K562 (cell line): ENCODE measurements around the gene TAF12. TPM values are rescaled to one million over a fixed set of nuclear protein-coding genes. Genes with fewer than 3 reads are reported as not detected.

ENCODE experiments used
- DDX20 ChIP-seq: fragments of 450-650 bp; IDR thresholded peaks from 2 replicates; pipeline ENCODE4 v1.6.1; 2016; ENCODE audit warnings: missing genetic modification characterization, low read depth, mild to moderate bottlenecking, missing compliant biosample characterization, moderate library complexity
- MGA ChIP-seq: fragments of 450-650 bp; IDR thresholded peaks from 2 replicates; pipeline ENCODE4 v1.6.1; 2016; ENCODE audit warnings: mild to moderate bottlenecking, moderate library complexity
- NFATC3 ChIP-seq: fragments of 450-650 bp; IDR thresholded peaks from 2 replicates; pipeline ENCODE4 v1.6.1; 2017; ENCODE audit warnings: mild to moderate bottlenecking
- RERE ChIP-seq: sonication (generic); formaldehyde crosslinking; IDR thresholded peaks from 2 replicates; pipeline ENCODE4 v1.8.0; 2023; ENCODE audit warnings: missing genetic modification reagents, mild to moderate bottlenecking, borderline replicate concordance
- U2AF1 ChIP-seq: fragments of 200-400 bp; formaldehyde crosslinking; optimal IDR thresholded peaks from 2 replicates; pipeline ENCODE3; 2017; ENCODE audit warnings: mild to moderate bottlenecking, low read depth, low read length, moderate library complexity
- ZBTB1 ChIP-seq: sonication (generic); formaldehyde crosslinking; IDR thresholded peaks from 2 replicates; pipeline ENCODE4 v1.8.1; 2023; ENCODE audit warnings: missing genetic modification reagents, low read depth, mild to moderate bottlenecking, borderline replicate concordance
- ZNF174 ChIP-seq: fragments of 250-450 bp; sonication (Bioruptor Pico); IDR thresholded peaks from 2 replicates; pipeline ENCODE4 v1.4.0; 2020; ENCODE audit warnings: mild to moderate bottlenecking
- ZNF347 ChIP-seq: fragments of 450-650 bp; formaldehyde crosslinking; IDR thresholded peaks from 2 replicates; pipeline ENCODE4 v1.4.0; 2020; ENCODE audit warnings: low read depth, mild to moderate bottlenecking, moderate library complexity
- ZNF79 ChIP-seq: fragments of 250-450 bp; sonication (Bioruptor Pico); IDR thresholded peaks from 2 replicates; pipeline ENCODE4 v1.4.0; 2020; ENCODE audit warnings: low read depth, mild to moderate bottlenecking, moderate library complexity
- polyA plus RNA-seq, 8 experiments: library from polyadenylated mRNA; depleted of rRNA in 4 of 8; stranded (reverse) in 5 of 8; unstranded in 3 of 8; fragments of >200 nt; fragmentation: Nextera tagmentation in 2 of 8; fragmentation: Illumina TruSeq in 1 of 8; extraction: Ambion mirVana in 2 of 8; extraction: Trizol in 1 of 8; gene quantifications; 2 replicates each; pipeline versions ENCODE4 v1.2.1 to v1.2.3, GENCODE V29; 2011 to 2014; ENCODE audit warnings: inconsistent platforms in 1 of 8, missing spikeins in 1 of 8
- total RNA-seq, 7 experiments: library from RNA; depleted of rRNA in 6 of 7; stranded (reverse); fragments of >200 nt in 6 of 7; fragmentation: Illumina TruSeq in 2 of 7; extraction: Trizol in 2 of 7; gene quantifications; 2 replicates each; pipeline versions ENCODE4 v1.2.1 to v1.2.3, GENCODE V29; 2011 to 2021; ENCODE audit warnings: low replicate concordance in 1 of 7
- TF ChIP-seq, protein P1 (sequence below): fragments of 250-450 bp; sonication (Bioruptor Pico); IDR thresholded peaks from 2 replicates; pipeline ENCODE4 v1.5.0; 2021

TAF12 gene
- total and polyA plus RNA-seq, 9 of the 15 experiments (the other 6 are each of a cell fraction or from before 2014, with no cell fraction given): 31.6 to 89.0 (median 50.5) TPM

GRCh38 chr1:28582248-28582615, 60.6 kb downstream of the TAF12 start (continued):
- TF ChIP-seq RERE (CRISPR knock-in tag): 0 out of 2 replicates have a peak, but pooled peaks have one; percentile 63
- no peak for TF ChIP-seq ZNF79
- TF ChIP-seq ZBTB1 (CRISPR knock-in tag): peak; percentile 7; the same call in 1 of the 2 replicates
- TF ChIP-seq, protein P1, sequence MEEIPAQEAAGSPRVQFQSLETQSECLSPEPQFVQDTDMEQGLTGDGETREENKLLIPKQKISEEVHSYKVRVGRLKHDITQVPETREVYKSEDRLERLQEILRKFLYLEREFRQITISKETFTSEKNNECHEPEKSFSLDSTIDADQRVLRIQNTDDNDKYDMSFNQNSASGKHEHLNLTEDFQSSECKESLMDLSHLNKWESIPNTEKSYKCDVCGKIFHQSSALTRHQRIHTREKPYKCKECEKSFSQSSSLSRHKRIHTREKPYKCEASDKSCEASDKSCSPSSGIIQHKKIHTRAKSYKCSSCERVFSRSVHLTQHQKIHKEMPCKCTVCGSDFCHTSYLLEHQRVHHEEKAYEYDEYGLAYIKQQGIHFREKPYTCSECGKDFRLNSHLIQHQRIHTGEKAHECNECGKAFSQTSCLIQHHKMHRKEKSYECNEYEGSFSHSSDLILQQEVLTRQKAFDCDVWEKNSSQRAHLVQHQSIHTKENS (CRISPR knock-in tag): no peak
- TF ChIP-seq MGA: no peak; the same call in 1 of the 2 replicates
- no peak for TF ChIP-seq U2AF1
- TF ChIP-seq DDX20 (tag): no peak
- TF ChIP-seq ZNF174: no peak
- no peak for TF ChIP-seq ZNF347 (CRISPR knock-in tag)
- TF ChIP-seq NFATC3: 0 out of 2 replicates have a peak, but pooled peaks have one; percentile 8
